WERI-Rb-1 (cell line): Measurements from ENCODE around the gene MYOZ3.
A peak's percentile ranks its signal among the peaks of the same experiment; 100 is the strongest.

Experiments used
- DNase-seq: peaks from one replicate; pipeline ENCODE4 v3.0.0-alpha.2; 2020
- H3K27ac ChIP-seq: fragments of 250-450 bp; sonication (Bioruptor Pico); 2 replicates; pipeline ENCODE4 v1.5.1; 2020; ENCODE audit warnings: mild to moderate bottlenecking, moderate library complexity
- H3K27me3 ChIP-seq: fragments of 250-450 bp; sonication (Bioruptor Pico); 2 replicates; pipeline ENCODE4 v1.5.1; 2021; ENCODE audit warnings: mild to moderate bottlenecking, low read depth, moderate library complexity; ENCODE audit not compliant: insufficient read depth, severe bottlenecking
- H3K36me3 ChIP-seq: fragments of 250-450 bp; sonication (Bioruptor Pico); 2 replicates; pipeline ENCODE4 v1.5.1; 2020; ENCODE audit warnings: mild to moderate bottlenecking, moderate library complexity
- H3K4me3 ChIP-seq: 2 replicates; pipeline ENCODE4 v1.5.1; 2011; ENCODE audit warnings: low read depth, mild to moderate bottlenecking, control low read depth, low read length
- H3K9me3 ChIP-seq: fragments of 250-450 bp; sonication (Bioruptor Pico); 2 replicates; pipeline ENCODE4 v1.5.1; 2021; ENCODE audit warnings: mild to moderate bottlenecking, moderate library complexity; ENCODE audit not compliant: severe bottlenecking
- CTCF ChIP-seq: IDR thresholded peaks from 2 replicates; pipeline ENCODE4 v1.5.1; 2011; ENCODE audit warnings: low read depth, mild to moderate bottlenecking, control low read depth, inconsistent platforms, low read length

Gene MYOZ3

GRCh38 chr5:150700246-150700593, 39.2 kb downstream of the MYOZ3 start:
- TF ChIP-seq CTCF = no peak
- Histone ChIP-seq H3K9me3 (no peaks in the 10 kb centered on the region), H3K36me3 (peaks cover 44% of the 10 kb centered on the region), H3K27me3 (no peaks in the 10 kb centered on the region), H3K4me3 (peak overlapping the region; percentile 100), H3K27ac (peak overlapping the region; percentile 97)
- no peak for DNase-seq

- Histone ChIP-seq H3K27ac (peak within 1 kb of the TSS; percentile 97), H3K4me3 (peak within 1 kb of the TSS; percentile 100), H3K9me3 (no peaks in the 10 kb centered on the region), H3K27me3 (no peaks in the 10 kb centered on the region), H3K36me3 (peaks cover 39% of the 10 kb centered on the region)
- peak; percentile 93 for DNase-seq
- peak; percentile 59 for TF ChIP-seq CTCF
Observed at GRCh38 chr5:150700594-150701377, 39.7 kb downstream of the MYOZ3 start, which contains the start of gene RBM22. Gene RBM22 (minus strand): TSS chr5:150701062. CDS start chr5:150700985, 77 bp downstream.

GRCh38 chr5:150703762-150704161, 42.7 kb downstream of the MYOZ3 start:
- no peaks in the 10 kb centered on the region for H3K27me3 ChIP-seq
- H3K36me3 ChIP-seq = peaks cover 19% of the 10 kb centered on the region
- H3K27ac ChIP-seq = no peak overlapping the region
- no peak for TF ChIP-seq CTCF
- no peak for DNase-seq
- H3K4me3 ChIP-seq = no peak overlapping the region
- H3K9me3 ChIP-seq = no peaks in the 10 kb centered on the region

DNA sequence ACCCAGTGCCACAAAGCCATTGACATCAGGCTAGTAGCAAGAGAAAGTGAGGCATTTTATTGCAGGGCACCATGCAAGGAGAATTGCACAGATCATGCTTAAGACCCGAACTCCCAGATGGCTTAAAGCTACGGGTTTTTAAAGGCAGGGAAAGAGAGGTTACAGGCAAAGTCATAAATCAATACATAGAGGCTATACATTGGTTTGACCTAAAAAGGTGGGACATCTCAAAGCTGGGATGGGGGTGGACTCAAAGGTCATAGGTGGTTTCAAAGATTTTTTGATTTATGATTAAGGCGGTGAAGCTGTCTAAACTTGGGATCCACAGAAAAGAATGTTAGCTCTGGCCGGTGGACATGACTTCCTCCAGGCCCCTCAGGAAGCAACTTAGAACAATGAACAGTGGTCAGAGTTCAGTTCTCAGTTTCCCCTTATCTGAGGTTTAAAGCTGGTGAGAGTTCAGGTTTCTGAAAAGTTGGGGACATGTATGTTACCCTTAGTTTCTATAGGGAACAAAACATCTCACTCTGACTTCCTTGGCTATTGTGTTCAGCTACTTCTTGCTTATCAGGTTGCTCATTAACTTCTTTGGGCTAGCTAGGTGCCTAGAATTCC, 45.8 kb downstream of the MYOZ3 start:
- Histone ChIP-seq H3K4me3 (no peak overlapping the region), H3K36me3 (peaks cover 36% of the 10 kb centered on the region), H3K27me3 (no peaks in the 10 kb centered on the region), H3K27ac (no peak overlapping the region), H3K9me3 (no peaks in the 10 kb centered on the region)
- DNase-seq = no peak
- no peak for TF ChIP-seq CTCF

DNA sequence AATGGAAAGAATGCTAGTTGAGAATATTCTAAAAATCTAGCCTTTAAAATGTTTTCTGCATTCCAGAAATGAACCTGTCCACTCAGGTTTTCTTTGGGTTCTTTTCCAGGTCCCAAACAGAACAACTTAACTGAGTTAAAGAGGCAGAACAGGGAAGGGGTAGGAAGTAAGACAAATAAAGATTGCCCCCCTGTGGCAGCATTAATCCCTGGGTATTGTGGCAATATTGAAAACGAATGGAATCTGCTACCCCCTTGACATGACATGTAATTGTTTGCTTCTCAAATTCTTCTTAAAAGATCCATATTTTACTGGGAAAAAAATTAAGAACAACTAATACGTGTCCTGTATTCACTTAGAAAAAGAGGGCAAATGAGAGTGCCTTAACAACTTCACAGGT, 49.1 kb downstream of the MYOZ3 start:
- Histone ChIP-seq H3K27ac (no peak overlapping the region), H3K9me3 (no peaks in the 10 kb centered on the region), H3K4me3 (no peak overlapping the region), H3K36me3 (peaks cover 61% of the 10 kb centered on the region), H3K27me3 (no peaks in the 10 kb centered on the region)
- TF ChIP-seq CTCF = no peak
- no peak for DNase-seq

- Histone ChIP-seq H3K27me3 (no peaks in the 10 kb centered on the region), H3K4me3 (no peak overlapping the region), H3K9me3 (no peaks in the 10 kb centered on the region), H3K36me3 (peaks cover 62% of the 10 kb centered on the region), H3K27ac (no peak overlapping the region)
- DNase-seq = no peak
- TF ChIP-seq CTCF = no peak
Observed at GRCh38 chr5:150723845-150724244, 62.8 kb downstream of the MYOZ3 start.
